ENCODE results near the gene ZNF425. TPM values are rescaled to one million over a fixed set of nuclear protein-coding genes. Genes with fewer than 3 reads are reported as not detected.

ZNF425 gene
- total and polyA plus RNA-seq, 2 experiments from 2014 or later: 4.3 to 5.0 TPM

DNA sequence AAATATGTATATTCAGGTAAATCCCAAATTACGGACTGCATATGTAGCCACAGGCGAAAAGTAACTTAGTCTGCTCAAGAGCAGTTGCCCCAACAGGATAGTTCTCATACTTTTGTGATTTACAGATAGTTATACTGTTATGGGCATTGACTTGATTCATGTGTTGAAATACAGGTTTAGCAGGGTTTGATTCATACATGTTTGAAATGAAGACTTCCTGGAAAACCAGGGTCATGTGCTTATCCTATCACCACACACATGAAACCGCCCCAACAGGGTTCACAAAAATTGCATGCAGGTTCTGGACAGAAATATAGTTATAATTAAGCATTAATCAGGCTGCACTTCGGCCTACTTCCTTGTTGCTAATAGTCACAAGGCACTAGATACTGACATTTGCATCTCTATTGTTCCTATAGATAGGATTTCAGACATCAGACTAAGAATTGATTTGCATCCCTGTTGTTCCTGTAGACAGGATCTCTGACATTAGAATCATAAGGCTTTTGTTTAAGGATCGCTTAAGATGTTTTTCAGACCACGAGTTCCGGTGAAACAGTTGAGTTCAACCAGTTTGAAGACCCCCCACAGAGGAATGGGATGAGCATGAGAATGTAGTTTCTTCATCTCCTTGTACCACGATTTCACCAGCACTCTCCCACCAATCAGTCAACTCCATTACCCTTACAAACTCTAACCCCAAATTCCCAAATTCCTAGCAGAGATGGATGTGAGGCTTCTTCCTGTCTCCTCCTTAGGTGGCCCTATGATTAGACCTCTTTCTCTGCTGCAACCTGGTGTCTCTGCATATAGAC is 19.1 kb upstream of the ZNF425 start:
- peak overlapping the region; percentile 86 for H3K4me2 ChIP-seq
- H3F3A ChIP-seq (replicated peaks; ENCODE audit: low read depth): peaks cover 10% of the 10 kb centered on the region; the same call in 1 of the 2 replicates
- ATAC-seq (peak; percentile 29), DNase-seq (ENCODE audit: low spot score) (peak; percentile 95)
- peaks cover 41% of the 10 kb centered on the region for H3K79me2 ChIP-seq (replicated peaks; ENCODE audit: insufficient read depth)
- peak overlapping the region; percentile 95 for H3K4me3 Mint-ChIP-seq
- H4K20me1 ChIP-seq (replicated peaks; ENCODE audit: insufficient read depth): peaks cover 6% of the 10 kb centered on the region; the same call in 1 of the 2 replicates
- peaks cover 29% of the 10 kb centered on the region for H3K36me3 Mint-ChIP-seq (ENCODE audit: low read depth)
- H3K9me3 Mint-ChIP-seq: no peaks in the 10 kb centered on the region; the same call in 2 of the 3 replicates
- H3K36me3 ChIP-seq (ENCODE audit: insufficient read depth): peaks cover 6% of the 10 kb centered on the region
- peaks cover 45% of the 10 kb centered on the region for H3K4me1 Mint-ChIP-seq
- peaks cover 19% of the 10 kb centered on the region for H3K27me3 Mint-ChIP-seq (ENCODE audit: insufficient read depth, low read depth, poor library complexity)
- H3K27me3 ChIP-seq (ENCODE audit: insufficient read depth): no peaks in the 10 kb centered on the region
- H3K4me1 ChIP-seq (ENCODE audit: insufficient read depth): peaks cover 18% of the 10 kb centered on the region
- no peaks in the 10 kb centered on the region for H3K9me2 ChIP-seq (ENCODE audit: insufficient read depth)
- H2AFZ ChIP-seq: no peak overlapping the region
- peak overlapping the region; percentile 97 for H3K27ac ChIP-seq (ENCODE audit: low read depth)
- no peak for TF ChIP-seq STAT1 (IDR thresholded peaks at IDR 0.05; ENCODE audit: unreplicated experiment)
- no peak for TF ChIP-seq EZH2phosphoT487 (IDR thresholded peaks at IDR 0.05; ENCODE audit: unreplicated experiment)
- TF ChIP-seq ZNF331 (CRISPR knock-in tag; IDR thresholded peaks at IDR 0.05; ENCODE audit: low read depth): no peak
- TF ChIP-seq, protein P1, sequence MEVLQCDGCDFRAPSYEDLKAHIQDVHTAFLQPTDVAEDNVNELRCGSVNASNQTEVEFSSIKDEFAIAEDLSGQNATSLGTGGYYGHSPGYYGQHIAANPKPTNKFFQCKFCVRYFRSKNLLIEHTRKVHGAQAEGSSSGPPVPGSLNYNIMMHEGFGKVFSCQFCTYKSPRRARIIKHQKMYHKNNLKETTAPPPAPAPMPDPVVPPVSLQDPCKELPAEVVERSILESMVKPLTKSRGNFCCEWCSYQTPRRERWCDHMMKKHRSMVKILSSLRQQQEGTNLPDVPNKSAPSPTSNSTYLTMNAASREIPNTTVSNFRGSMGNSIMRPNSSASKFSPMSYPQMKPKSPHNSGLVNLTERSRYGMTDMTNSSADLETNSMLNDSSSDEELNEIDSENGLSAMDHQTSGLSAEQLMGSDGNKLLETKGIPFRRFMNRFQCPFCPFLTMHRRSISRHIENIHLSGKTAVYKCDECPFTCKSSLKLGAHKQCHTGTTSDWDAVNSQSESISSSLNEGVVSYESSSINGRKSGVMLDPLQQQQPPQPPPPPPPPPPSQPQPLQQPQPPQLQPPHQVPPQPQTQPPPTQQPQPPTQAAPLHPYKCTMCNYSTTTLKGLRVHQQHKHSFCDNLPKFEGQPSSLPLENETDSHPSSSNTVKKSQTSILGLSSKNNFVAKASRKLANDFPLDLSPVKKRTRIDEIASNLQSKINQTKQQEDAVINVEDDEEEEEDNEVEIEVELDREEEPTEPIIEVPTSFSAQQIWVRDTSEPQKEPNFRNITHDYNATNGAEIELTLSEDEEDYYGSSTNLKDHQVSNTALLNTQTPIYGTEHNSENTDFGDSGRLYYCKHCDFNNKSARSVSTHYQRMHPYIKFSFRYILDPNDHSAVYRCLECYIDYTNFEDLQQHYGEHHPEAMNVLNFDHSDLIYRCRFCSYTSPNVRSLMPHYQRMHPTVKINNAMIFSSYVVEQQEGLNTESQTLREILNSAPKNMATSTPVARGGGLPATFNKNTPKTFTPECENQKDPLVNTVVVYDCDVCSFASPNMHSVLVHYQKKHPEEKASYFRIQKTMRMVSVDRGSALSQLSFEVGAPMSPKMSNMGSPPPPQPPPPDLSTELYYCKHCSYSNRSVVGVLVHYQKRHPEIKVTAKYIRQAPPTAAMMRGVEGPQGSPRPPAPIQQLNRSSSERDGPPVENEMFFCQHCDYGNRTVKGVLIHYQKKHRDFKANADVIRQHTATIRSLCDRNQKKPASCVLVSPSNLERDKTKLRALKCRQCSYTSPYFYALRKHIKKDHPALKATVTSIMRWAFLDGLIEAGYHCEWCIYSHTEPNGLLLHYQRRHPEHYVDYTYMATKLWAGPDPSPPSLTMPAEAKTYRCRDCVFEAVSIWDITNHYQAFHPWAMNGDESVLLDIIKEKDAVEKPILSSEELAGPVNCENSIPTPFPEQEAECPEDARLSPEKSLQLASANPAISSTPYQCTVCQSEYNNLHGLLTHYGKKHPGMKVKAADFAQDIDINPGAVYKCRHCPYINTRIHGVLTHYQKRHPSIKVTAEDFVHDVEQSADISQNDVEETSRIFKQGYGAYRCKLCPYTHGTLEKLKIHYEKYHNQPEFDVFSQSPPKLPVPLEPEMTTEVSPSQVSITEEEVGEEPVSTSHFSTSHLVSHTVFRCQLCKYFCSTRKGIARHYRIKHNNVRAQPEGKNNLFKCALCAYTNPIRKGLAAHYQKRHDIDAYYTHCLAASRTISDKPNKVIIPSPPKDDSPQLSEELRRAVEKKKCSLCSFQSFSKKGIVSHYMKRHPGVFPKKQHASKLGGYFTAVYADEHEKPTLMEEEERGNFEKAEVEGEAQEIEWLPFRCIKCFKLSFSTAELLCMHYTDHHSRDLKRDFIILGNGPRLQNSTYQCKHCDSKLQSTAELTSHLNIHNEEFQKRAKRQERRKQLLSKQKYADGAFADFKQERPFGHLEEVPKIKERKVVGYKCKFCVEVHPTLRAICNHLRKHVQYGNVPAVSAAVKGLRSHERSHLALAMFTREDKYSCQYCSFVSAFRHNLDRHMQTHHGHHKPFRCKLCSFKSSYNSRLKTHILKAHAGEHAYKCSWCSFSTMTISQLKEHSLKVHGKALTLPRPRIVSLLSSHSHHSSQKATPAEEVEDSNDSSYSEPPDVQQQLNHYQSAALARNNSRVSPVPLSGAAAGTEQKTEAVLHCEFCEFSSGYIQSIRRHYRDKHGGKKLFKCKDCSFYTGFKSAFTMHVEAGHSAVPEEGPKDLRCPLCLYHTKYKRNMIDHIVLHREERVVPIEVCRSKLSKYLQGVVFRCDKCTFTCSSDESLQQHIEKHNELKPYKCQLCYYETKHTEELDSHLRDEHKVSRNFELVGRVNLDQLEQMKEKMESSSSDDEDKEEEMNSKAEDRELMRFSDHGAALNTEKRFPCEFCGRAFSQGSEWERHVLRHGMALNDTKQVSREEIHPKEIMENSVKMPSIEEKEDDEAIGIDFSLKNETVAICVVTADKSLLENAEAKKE (CRISPR knock-in tag; IDR thresholded peaks at IDR 0.05): peak; percentile 83
- TF ChIP-seq POLR2AphosphoS5 (IDR thresholded peaks at IDR 0.05; ENCODE audit: low read depth): no peak; the same call in 1 of the 2 replicates
- TF ChIP-seq, protein P2, sequence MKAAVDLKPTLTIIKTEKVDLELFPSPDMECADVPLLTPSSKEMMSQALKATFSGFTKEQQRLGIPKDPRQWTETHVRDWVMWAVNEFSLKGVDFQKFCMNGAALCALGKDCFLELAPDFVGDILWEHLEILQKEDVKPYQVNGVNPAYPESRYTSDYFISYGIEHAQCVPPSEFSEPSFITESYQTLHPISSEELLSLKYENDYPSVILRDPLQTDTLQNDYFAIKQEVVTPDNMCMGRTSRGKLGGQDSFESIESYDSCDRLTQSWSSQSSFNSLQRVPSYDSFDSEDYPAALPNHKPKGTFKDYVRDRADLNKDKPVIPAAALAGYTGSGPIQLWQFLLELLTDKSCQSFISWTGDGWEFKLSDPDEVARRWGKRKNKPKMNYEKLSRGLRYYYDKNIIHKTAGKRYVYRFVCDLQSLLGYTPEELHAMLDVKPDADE (IDR thresholded peaks at IDR 0.05): peak; percentile 74
- peak; percentile 28; the same call in 1 of the 2 replicates for TF ChIP-seq CREB1 (CRISPR knock-in tag; IDR thresholded peaks at IDR 0.05; ENCODE audit: low read depth)
- peak; percentile 97 for TF ChIP-seq NANOG (IDR thresholded peaks at IDR 0.05; ENCODE audit: borderline replicate concordance)
- TF ChIP-seq EZH2 (IDR thresholded peaks at IDR 0.05; ENCODE audit: low read depth, unreplicated experiment): no peak
- TF ChIP-seq, protein P3, sequence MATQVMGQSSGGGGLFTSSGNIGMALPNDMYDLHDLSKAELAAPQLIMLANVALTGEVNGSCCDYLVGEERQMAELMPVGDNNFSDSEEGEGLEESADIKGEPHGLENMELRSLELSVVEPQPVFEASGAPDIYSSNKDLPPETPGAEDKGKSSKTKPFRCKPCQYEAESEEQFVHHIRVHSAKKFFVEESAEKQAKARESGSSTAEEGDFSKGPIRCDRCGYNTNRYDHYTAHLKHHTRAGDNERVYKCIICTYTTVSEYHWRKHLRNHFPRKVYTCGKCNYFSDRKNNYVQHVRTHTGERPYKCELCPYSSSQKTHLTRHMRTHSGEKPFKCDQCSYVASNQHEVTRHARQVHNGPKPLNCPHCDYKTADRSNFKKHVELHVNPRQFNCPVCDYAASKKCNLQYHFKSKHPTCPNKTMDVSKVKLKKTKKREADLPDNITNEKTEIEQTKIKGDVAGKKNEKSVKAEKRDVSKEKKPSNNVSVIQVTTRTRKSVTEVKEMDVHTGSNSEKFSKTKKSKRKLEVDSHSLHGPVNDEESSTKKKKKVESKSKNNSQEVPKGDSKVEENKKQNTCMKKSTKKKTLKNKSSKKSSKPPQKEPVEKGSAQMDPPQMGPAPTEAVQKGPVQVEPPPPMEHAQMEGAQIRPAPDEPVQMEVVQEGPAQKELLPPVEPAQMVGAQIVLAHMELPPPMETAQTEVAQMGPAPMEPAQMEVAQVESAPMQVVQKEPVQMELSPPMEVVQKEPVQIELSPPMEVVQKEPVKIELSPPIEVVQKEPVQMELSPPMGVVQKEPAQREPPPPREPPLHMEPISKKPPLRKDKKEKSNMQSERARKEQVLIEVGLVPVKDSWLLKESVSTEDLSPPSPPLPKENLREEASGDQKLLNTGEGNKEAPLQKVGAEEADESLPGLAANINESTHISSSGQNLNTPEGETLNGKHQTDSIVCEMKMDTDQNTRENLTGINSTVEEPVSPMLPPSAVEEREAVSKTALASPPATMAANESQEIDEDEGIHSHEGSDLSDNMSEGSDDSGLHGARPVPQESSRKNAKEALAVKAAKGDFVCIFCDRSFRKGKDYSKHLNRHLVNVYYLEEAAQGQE (IDR thresholded peaks at IDR 0.05; ENCODE audit: unreplicated experiment): no peak
- no peak for TF ChIP-seq JUNB (IDR thresholded peaks at IDR 0.05; ENCODE audit: unreplicated experiment)
- TF ChIP-seq, protein P4, sequence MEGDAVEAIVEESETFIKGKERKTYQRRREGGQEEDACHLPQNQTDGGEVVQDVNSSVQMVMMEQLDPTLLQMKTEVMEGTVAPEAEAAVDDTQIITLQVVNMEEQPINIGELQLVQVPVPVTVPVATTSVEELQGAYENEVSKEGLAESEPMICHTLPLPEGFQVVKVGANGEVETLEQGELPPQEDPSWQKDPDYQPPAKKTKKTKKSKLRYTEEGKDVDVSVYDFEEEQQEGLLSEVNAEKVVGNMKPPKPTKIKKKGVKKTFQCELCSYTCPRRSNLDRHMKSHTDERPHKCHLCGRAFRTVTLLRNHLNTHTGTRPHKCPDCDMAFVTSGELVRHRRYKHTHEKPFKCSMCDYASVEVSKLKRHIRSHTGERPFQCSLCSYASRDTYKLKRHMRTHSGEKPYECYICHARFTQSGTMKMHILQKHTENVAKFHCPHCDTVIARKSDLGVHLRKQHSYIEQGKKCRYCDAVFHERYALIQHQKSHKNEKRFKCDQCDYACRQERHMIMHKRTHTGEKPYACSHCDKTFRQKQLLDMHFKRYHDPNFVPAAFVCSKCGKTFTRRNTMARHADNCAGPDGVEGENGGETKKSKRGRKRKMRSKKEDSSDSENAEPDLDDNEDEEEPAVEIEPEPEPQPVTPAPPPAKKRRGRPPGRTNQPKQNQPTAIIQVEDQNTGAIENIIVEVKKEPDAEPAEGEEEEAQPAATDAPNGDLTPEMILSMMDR (conservative IDR thresholded peaks at IDR 0.05; ENCODE audit: low read depth in 2 of 2): no peak
- TF ChIP-seq ZNF114 (CRISPR knock-in tag; IDR thresholded peaks at IDR 0.05): no peak
- H3K4me3 ChIP-seq: peak overlapping the region; percentile 75
- peak overlapping the region; percentile 97 for H3K27ac Mint-ChIP-seq

All from GM23338 (cell line).